HG03521 (cell line): Measurements from ENCODE around the gene PCNX1.
"Not testable (repeated sequence)": the region's sequence is repeated elsewhere in the genome, so short reads cannot be mapped to it uniquely, and the experiment has no call there.

Source experiments
- ATAC-seq: cut with Tn5 transposase; IDR thresholded peaks from one replicate; pipeline ENCODE4 v1.9.1; 2021; ENCODE audit warnings: mild to moderate bottlenecking, moderate library complexity; ENCODE audit not compliant: unreplicated experiment

PCNX1 gene

DNA sequence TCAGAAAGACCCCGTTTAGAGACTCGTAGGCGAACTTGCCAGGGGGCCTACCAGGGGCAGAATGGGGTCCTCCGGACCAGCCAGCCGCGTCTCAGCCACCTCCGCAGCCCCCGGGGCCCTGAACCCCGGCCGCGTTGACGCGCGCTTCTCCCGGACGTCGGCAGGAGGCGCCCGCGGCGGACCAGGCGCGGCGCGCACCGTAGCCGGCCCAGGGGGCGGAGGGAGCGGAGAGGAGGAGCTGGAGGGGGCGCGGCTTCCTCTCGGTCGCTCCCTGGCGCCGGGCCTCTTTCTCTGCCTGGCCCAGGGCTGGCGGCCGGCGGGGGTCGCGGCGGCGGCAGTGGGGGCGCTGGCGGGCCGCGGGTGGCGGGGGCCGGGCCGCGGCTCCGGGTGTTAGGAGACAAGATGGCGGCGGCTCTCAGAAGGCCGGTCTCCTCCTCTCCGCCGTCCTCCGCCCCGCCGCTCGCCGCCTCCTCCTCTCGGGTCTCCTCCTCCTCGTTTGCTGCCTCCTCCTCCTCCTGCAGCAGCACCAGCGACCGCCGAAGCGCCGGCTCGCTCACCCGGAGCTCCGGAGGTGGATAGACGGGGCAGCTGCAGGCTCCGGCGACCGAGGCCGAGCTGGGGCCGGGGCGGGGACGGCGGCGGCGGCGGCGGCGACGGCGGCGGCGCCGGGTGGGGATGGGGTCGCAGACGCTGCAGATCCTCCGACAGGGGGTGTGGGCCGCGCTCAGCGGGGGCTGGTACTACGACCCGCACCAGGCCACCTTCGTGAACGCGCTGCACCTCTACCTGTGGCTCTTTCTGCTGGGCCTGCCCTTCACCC is at the start of gene PCNX1:
Gene PCNX1 (plus strand): TSS at position 284 of the 820 bp plus-strand sequence. CDS start 392 bp downstream, at position 676.
- peak; percentile 71 for ATAC-seq

DNA sequence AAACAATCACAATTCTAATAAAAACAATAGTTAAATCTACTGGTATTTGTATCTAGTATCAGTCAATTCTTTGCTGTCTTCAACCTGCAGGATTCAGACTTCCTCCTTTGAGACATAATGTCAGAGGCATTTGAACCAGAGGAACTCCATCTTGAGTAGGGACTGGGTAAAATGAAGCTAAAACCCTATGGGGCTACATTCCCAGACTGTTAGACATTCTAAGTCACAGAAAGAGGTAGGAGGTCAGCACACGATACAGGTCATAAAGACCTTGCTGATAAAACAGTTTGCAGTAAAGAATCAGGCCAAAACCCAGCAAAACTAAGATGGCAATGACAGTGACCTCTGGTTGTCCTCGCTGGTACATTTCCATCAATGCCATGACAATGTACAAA is 49.8 kb upstream of the PCNX1 start:
- no peak for ATAC-seq

DNA sequence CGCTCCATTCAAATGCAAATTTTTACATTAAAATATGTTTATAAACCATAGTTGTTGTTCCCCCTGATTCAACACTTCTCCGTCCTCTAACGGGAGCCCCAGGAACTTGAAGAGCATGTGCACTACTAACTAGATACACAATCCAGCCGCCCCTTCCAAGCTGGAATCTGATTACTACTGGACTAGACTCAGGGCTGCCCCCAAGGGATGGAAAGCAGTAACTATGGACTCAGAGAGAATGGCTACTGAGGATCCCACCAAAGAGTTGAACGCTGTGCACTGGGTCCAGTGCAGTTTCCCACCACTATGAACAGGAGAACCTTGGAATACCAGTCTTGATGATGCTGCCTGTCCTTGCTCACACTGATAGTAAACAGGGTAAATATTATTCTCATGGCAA is 48.6 kb upstream of the PCNX1 start:
- no peak for ATAC-seq

DNA sequence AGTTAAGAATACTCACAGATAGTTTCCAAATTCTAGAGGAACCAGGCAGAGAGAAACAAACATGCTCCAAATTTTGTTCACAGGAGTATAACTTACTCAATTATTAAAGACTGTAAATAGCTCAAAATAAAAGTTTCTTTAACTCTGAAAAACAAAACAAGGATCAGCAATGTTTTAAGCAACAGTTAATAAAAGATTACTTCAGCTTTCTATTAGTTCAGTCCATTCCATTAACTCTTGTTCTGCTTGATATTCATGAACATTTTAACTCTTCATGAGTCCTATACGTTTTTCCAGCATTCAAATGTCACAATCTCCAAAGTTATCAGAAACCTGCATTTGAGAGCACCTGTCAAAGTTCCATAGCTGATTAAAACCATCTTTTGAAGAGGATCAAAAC is 40.3 kb upstream of the PCNX1 start:
- not testable (repeated sequence) for ATAC-seq

DNA sequence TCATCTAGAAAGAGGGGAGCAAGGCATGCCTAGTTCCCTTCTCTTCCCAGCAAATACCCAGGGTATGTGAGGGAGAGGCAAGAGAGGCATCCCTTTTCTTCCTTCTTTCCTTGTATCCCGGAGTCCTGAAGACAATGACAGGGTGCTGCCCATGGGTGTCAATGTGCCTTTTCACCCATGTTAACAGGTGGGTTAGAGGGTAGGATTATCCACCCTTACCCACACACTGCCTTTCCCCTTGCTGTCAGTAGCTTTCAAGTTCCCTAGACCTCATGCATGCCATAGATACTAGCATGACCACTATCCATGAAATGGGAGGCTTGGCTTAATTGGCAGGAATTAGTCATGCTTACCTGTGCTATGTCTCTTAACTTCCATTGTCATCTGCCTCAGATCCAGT is 36.3 kb upstream of the PCNX1 start:
- ATAC-seq = no peak

DNA sequence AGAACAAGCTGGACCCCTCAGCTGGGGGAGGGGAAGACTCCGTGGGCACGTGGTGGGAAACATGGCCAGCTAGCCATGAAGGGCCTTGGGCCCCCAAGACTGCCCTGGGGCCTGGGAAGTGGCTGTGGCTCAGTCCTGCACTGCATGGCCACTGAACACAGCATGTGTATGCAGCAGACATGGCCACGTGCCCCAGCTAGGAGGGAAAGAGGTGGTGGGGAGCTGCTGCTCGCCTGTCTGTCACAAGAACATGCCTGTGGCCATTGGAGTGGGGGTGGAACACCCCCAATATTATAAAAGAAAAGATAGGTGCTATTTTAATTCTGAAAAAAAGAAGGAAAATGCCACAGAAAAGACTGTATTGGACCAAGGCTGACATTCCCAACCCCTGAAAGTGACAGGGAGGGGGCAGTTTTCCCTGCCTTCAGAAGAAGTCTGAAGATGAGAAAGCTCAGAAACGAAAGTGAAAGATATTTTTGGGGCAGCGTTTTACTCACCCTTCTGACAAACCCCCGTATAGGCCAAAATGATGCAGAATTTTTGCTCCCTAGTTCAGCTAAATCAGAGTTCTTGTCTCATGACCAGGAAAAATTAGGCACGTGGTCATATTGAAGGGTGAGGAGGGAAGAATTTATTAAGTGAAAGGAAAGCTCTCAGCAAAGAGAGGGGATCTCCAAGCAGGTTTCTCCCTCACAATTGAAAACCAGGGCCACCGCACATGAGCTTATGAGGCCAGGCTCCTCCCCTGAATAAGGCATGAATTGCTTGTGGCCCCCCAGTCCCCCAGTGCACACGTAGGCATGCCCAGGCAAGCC is 35.2 kb upstream of the PCNX1 start:
- no peak for ATAC-seq

DNA sequence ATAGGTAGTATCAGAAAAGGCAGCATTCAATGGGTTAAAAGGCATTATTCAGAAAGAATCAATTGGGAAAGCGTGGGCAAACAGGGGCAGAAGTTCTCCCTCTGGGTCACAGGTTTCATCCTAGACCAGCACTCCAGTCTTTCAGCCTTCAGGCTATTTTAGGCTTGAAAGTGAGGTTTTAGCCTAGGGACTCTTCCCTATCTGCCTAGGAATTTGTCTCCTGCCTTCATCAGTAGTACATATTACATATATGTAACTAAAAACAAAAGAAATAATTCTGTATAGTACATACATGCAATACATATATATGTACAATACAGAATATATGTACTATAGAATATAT is 34.6 kb upstream of the PCNX1 start:
- no peak for ATAC-seq

DNA sequence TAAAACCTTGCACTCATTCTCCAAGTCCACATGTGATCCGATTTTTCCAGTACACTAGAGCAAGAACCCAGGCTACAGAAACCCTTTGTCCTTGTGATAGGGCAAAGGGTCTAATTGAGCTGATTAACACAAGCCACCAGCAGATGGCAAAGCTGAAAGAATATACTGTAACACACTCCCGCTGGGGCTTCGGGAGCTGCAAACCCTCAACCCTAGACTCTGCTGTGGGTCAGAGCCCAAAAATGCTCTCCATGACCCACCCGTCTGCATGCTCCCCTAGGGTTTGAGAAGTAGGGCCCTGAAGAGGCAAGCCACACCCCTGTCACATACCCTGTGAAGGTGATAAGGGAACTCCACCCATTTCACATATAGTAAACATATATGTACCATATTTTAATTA is 33.6 kb upstream of the PCNX1 start:
- no peak for ATAC-seq

DNA sequence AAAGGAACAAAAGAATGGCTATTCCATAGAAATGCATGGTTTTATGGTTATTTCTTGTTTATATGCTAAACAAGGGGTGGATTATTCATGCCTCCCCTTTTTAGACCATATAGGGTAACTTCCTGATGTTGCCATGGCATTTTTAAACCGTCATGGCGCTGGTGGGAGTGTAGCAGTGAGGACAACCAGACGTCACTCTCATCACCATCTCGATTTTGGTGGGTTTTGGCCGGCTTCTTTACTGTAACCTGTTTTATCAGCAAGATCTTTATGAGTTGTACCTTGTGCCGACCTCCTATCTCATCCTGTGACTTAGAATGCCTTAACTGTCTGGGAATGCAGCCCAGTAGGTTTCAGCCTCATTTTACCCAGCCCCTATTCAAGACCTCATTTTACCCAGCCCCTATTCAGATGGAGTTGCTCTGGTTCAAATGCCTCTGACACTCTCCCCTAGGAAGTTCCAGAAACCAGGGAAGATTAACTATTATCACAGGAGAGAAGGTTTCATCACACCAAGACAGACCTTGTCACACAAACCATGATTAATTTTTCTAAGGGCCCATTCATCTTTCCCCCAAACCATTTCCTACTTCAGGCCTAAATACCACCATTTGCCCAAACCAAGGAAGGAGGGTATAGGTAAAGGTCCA is 31.3 kb upstream of the PCNX1 start:
- not testable (repeated sequence) for ATAC-seq

DNA sequence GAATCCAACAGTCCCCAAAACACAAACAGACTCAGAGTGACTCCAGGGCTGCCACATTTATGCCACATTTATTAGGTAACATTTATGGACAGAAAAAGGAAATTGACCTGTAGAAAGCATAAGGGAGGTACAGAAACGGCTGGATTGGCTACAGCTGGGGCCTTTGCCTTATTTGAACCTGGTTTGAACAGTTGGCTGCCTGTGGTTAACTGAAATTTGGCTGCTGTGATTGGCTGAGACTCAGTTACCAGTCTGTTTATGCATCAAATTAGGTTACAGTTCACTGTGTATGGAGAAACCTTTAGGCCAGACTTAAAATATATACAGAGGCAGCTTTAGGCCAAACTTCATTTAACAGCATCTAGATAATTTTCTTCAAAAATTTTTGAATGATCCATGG is 27.8 kb upstream of the PCNX1 start:
- no peak for ATAC-seq

DNA sequence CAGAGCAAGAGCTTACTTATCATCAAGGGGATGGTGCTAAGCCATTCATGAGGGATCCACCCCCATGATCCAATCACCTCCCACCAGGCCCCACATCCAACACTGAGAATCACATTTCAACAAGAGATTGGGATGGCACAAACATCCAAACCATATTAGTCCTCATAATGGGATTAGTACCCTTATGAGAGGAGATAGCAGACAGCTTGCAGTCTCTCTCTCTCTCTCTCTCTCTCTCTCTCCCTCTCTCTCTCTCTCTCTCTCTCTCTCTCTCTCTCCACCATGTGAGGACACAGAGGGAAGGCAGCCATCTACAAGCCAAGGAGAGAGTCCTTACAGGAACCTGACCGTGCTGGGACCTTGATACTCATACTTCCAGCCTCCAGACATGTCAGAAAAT is 26.4 kb upstream of the PCNX1 start:
- not testable (repeated sequence) for ATAC-seq

DNA sequence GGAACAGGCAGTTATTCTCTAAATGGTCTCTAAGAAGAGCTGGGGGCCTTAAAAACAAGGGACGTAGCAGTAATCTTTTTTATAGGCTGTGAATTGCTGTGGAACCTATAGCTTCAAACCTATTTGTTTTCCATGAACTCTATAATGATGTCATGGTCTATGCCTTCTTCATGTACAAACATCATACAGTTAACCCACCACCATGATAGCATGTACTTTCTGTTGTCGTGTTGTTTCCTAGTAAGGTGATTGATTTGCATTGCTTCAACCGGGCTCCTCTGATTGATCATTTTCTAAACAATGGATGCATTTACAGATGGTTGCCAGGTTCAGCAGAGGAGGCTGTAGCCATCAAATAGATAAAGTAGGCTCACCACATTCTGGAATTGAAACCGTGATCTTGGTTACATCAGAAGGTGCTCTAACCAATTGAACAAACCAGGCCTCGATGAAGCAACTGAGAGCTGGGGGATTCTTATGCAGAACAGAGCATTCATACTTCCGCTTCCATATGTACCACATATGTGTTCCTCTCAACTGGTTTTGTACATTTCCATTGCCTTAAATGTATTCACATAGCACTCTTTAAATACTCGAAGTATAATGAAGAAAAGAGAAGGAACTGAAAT is 25.6 kb upstream of the PCNX1 start:
- no peak for ATAC-seq

DNA sequence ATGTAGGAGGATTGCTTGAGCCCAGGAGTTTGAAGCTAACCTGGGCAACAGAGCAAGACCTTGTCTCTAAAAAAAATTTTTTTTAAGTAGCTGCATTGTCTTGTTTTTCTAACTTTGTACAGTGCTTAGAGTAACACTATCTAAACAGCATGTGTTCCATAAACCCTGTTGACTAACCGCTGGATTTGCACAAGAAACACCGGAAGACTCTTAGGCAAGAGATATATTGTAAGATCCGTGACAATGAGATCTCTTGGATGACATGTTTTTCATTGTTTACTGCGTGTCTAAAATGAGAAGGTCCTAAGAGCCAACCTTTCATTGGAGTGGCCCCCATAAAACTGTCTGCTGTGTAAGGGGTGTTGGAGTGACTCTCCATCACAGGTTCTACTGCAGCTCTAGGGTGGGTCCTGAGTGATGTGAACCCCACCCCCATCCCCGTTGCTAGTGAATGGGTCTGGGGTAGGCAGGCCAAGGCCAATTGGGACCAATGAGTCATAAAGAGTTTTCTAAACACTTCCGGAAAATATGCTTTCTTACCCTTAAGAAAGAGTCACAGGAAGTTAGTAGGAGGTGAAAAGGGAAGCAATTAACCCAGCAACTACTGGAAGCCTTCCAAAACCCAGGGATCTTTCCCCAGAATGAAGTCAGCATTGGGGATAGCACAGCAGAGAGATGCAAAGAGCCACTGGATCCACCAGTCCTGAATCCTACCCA is 24.3 kb upstream of the PCNX1 start:
- ATAC-seq = no peak

DNA sequence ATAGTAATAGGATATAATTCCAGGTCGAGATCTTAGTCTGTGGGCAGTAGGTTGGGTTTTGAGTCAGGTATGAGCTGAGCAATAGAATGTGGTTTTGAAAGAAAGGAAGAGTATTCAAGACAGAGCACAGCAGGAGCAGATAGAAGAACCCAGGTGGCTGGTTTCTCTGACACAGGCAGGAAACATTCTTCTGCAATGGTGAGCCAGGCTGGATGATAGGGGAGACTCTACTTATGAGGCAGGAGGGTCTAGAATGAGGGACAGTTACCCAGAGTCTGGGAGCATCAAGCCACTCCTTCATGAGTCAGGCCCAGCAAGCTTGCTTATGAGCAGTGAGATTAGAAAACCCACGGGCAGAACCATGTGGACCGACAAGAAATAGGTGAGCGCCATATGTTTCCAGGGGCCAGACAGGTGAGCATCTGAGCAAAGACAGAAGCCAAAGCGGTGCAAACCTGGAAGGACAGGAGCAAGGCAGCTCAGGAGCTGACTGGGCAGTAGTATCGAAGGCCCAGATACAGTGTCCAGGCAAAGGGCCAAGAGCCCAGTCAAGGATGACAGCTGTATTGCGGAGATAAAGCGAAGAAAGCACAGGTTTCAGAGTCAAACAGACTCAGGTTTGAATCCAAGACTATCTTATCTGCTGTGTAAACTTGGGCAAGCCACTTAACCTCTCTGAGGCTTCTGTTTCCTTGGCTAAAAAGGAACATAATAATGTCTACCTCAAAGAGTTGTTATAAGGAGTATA is 22.5 kb upstream of the PCNX1 start:
- no peak for ATAC-seq

DNA sequence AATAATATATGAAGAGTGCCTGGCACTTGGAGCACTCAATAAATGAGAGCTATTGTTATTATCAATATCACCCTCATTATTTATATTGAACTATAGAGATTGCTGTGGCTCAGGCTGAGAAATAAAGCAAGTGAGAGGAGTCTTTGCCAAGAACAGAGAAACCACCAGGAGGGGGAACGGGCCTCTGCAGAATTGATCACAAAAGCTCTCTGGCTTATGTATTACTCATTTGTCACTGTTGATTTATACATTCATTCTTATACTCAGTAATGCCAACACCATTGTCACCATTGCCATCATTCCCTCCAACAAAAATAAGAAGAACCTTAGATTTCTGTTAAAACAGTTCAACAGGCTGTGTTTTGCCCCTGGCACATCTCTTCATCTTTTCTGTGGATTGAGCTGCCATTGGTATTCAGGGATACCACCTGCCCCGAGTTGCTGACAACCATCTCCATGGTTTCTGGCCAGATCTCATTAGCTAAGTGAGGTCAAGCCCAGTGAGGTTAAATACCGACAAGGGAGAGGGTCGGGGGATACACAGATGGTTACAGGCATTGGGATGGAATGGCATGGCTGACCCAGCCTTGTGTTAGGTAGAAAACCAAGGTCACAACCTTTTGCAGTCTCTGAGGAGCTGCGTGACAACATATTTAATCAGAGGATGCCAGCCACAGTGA is 21.8 kb upstream of the PCNX1 start:
- ATAC-seq = no peak

DNA sequence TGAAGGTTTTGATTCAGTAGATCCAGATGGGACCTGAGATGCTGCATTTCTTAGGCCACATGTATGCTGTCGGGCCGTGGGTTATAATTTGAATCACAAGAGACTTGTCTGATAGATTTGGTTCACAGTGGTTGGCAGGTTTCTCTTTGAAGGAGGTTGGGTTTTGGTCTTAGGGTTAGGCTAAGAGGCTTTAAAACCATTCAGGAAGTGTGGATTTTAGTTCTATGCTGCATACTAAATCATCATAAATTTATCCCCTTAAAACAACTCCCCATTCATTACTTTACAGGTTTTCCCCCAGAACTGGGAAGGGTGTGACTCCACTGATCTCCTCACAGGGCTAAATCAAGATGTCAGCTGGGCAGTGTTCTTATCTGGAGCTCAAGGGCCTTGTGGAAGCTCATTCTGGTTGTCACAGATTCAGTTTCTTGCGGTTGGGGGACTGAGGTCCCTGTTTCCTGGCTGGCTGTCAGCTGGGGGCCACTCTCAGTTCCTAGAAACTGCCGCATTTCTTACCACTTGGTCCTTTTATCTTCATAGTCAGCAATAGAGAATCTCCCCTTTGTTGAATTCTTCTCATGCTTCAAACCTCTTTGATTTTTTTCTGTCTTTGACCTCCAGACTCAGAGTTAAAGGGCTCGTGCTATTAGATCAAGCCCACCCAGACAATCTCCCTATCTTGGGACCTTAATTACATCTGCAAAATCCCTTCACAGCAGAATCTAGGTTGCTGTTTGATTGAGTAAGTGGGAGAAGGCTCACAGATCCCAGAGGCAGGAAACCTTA is 20.6 kb upstream of the PCNX1 start:
- ATAC-seq = no peak

DNA sequence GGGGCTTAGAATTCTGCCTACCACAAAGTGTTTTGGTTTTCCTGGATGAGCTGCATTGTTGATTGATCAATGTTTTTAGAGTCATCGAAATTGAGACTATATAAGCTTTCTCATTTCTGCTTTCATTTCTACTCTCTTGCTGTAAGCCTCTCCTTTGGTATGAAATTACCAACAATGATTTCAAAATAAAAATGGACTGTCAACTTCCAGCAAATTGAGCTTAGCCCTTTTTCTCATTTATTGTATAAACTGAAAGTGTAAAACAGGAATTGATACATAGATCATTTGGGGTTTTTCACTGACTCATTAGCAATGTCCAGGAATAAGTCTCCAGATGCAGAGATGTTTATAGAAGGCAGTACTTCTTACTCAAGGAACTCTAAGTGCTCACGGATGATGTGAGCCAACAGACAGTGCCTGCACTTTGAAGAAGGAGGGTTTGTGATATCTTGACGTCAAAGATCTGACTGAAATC is 20.0 kb upstream of the PCNX1 start:
- ATAC-seq = no peak

DNA sequence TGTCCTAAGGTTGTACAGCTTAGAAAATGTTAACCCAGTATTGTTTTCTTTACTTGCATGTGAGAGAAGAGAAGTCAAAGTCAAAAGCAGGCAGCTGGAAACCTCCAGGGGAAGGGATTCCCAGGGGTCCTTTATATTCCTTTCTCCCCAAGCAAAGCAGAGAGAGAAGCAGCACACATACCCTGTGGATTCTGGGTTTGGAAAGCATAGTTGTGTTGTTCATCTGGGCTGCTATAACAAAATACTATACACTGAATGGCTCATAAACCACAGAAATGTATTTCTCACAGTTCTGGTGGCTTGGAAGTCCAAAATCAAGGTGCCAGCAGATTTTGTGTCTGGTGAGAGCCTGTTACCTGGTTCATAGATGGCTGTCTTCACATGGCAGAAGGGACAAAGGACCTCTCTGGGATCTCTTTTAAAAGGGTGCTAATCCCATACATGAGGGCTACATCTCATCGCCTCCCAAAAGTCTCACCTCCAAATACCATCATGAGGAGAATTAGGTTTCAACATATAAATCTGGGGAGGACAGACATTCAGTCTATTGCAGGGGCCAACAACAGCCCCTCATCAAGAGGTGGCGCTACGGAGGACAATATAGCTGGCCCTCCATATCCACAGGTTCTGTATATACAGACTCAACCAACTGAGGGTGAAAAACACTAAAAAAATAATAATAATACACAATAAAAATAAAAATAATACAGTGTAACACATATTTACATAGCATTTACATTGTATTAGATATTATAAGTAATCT is 19.3 kb upstream of the PCNX1 start:
- ATAC-seq = no peak
